Naive B cell (primary cell): Measurements from ENCODE around the gene GALNT9. TPM values are rescaled to one million over a fixed set of nuclear protein-coding genes. Genes with fewer than 3 reads are reported as not detected.
"Not testable (repeated sequence)": the region's sequence is repeated elsewhere in the genome, so short reads cannot be mapped to it uniquely, and the experiment has no call there.

ENCODE experiments used
- ATAC-seq, 2 donors: fragments of 150-1000 bp; cut with Tn5 transposase; 2 replicates each; pipeline ENCODE4 v1.10.0; 2021; ENCODE audit warnings: low read depth in 2 of 2, mild to moderate bottlenecking in 2 of 2, moderate library complexity in 2 of 2
- DNase-seq: peaks from one replicate; pipeline ENCODE4 v3.0.0; 2022
- H3K27ac Mint-ChIP-seq, 6 donors: one replicate each; pipeline ENCODE4 v1.8.0; 2020 to 2022; ENCODE audit warnings: mild to moderate bottlenecking in 6 of 6, mixed read lengths in 6 of 6, moderate library complexity in 5 of 6, inconsistent platforms in 2 of 6
- H3K27me3 Mint-ChIP-seq, 3 donors: one replicate each; pipeline ENCODE4 v1.8.0; 2021 to 2022; ENCODE audit warnings: mixed read lengths in 3 of 3, mild to moderate bottlenecking in 1 of 3
- H3K36me3 Mint-ChIP-seq, 2 donors: one replicate each; pipeline ENCODE4 v1.8.0; 2020 to 2022; ENCODE audit warnings: mixed read lengths in 2 of 2, inconsistent platforms in 1 of 2, mild to moderate bottlenecking in 1 of 2
- H3K4me1 Mint-ChIP-seq, 3 donors: one replicate each; pipeline ENCODE4 v1.8.0; 2020 to 2022; ENCODE audit warnings: mixed read lengths in 3 of 3, inconsistent platforms in 1 of 3, mild to moderate bottlenecking in 1 of 3, moderate library complexity in 1 of 3
- H3K4me3 Mint-ChIP-seq, 8 donors: one replicate each; pipeline ENCODE4 v1.8.0; 2020 to 2022; ENCODE audit warnings: mild to moderate bottlenecking in 8 of 8, mixed read lengths in 8 of 8, moderate library complexity in 8 of 8, inconsistent platforms in 2 of 8
- H3K9me3 Mint-ChIP-seq, 7 donors: one replicate each; pipeline ENCODE4 v1.8.0; 2020 to 2022; ENCODE audit warnings: mixed read lengths in 7 of 7, mild to moderate bottlenecking in 5 of 7, inconsistent platforms in 2 of 7, moderate library complexity in 1 of 7
- polyA plus RNA-seq, 6 donors: library from polyadenylated mRNA; unstranded; fragments of 300-500 nt; fragmentation: Illumina TruSeq; gene quantifications; one replicate each; pipeline ENCODE4 v1.2.3, GENCODE V29; 2021; ENCODE audit warnings: low read depth in 6 of 6

Gene GALNT9
- polyA plus RNA-seq, 6 donors from 2014 or later = 0.43 to 3.0 (median 0.74) TPM; not detected in 3

GRCh38 chr12:132257206-132257954 lies 72.0 kb downstream of the GALNT9 start:
- no peaks in the 10 kb centered on the region for H3K9me3 Mint-ChIP-seq
- H3K4me1 Mint-ChIP-seq = peaks cover 0 to 1% (median 0%) of the 10 kb centered on the region in 3 donors
- DNase-seq = no peak
- H3K27me3 Mint-ChIP-seq = peaks cover 0 to 17% (median 14%) of the 10 kb centered on the region in 3 donors
- H3K36me3 Mint-ChIP-seq = no peaks in the 10 kb centered on the region
- no peak for ATAC-seq
- no peak overlapping the region for H3K27ac Mint-ChIP-seq
- no peak overlapping the region for H3K4me3 Mint-ChIP-seq

GRCh38 chr12:132256646-132257045 lies 72.7 kb downstream of the GALNT9 start:
- Mint-ChIP-seq H3K27ac (no peak overlapping the region), H3K36me3 (no peaks in the 10 kb centered on the region), H3K9me3 (no peaks in the 10 kb centered on the region), H3K4me1 (no peaks in the 10 kb centered on the region), H3K4me3 (no peak overlapping the region), H3K27me3 (peaks cover 0 to 13% (median 9%) of the 10 kb centered on the region in 3 donors)
- ATAC-seq = no peak
- DNase-seq = no peak

DNA sequence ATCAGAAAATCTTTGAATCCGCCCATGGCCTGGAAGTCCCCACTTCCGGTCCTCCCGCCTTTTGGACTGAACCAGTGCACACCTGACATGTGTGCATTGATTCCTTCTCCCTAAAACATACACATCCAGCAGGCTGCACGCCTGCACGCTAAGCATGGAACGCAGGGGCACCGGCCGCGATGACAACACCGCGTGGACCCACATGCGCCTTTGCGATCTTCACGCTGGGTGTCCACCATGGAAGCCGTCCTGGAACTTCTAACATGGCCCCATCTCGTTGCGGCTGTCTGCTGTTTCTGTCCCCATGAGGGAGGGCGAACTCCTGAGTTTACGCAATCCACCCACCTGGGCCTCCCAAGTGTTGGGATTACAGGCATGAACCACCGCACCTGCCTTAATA lies 73.7 kb downstream of the GALNT9 start:
- no peak overlapping the region for H3K4me3 Mint-ChIP-seq
- no peaks in the 10 kb centered on the region for H3K9me3 Mint-ChIP-seq
- H3K4me1 Mint-ChIP-seq = no peaks in the 10 kb centered on the region
- H3K36me3 Mint-ChIP-seq = no peaks in the 10 kb centered on the region
- no peak for ATAC-seq
- H3K27me3 Mint-ChIP-seq = peaks cover 0 to 12% (median 9%) of the 10 kb centered on the region in 3 donors
- DNase-seq = no peak
- H3K27ac Mint-ChIP-seq = no peak overlapping the region

GRCh38 chr12:132253698-132254480 lies 75.5 kb downstream of the GALNT9 start:
- Mint-ChIP-seq H3K27me3 (peaks cover 0 to 14% (median 9%) of the 10 kb centered on the region in 3 donors), H3K27ac (peak overlapping the region in 1 of 6 donors; percentile 62), H3K4me1 (peaks cover 0 to 1% (median 0%) of the 10 kb centered on the region in 3 donors), H3K9me3 (no peaks in the 10 kb centered on the region), H3K36me3 (no peaks in the 10 kb centered on the region), H3K4me3 (no peak overlapping the region)
- DNase-seq (no peak), ATAC-seq (no peak)

- H3K36me3 Mint-ChIP-seq, DNase-seq, H3K4me1 Mint-ChIP-seq, H3K9me3 Mint-ChIP-seq, H3K27ac Mint-ChIP-seq, H3K4me3 Mint-ChIP-seq, ATAC-seq: not testable (repeated sequence)
- peaks cover 3 to 12% (median 4%) of the 10 kb centered on the region in 3 donors for H3K27me3 Mint-ChIP-seq
Measured at GRCh38 chr12:132252981-132253380, 76.4 kb downstream of the GALNT9 start.

DNA sequence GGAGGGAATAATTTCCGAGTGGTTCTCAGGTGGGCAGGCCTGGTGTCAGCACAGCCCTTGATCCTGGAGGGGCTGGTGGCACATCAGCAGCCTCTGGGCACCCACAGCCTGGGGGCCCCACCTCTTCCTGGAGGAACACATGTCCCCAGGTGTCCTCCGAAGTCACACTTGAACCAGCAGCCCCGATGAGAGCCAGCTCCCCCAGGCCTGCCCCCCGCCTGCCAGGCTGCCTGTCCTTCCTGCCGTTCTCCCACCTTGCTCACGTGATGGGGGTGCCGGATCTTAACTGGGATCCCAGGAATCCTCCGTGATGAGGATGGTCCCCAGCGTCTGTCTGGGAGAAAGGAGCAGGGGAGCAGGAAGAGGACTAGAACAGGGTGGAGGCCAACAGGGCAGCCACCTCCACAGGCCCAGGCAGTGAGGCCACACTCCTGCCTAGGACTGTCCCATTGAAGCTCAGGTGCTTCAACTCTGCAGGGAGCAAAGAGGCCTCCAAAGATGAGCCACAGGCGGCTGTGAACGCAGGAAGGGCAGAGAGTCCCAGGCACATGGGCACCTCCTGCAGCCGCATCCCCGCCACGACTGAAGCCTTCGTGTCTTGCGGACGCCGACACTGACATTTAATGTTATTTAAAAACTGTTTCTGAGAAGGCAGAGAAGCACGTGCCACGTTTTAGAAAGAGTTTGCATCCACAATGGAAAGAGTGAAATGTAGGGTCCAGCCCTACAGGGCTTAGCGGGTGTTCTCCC lies 77.5 kb downstream of the GALNT9 start:
- no peak for DNase-seq
- ATAC-seq = no peak
- H3K27me3 Mint-ChIP-seq = peaks cover 3 to 12% (median 9%) of the 10 kb centered on the region in 3 donors
- peaks cover 0 to 7% (median 0%) of the 10 kb centered on the region in 3 donors for H3K4me1 Mint-ChIP-seq
- H3K9me3 Mint-ChIP-seq = no peaks in the 10 kb centered on the region
- H3K36me3 Mint-ChIP-seq = no peaks in the 10 kb centered on the region
- H3K4me3 Mint-ChIP-seq = no peak overlapping the region
- no peak overlapping the region for H3K27ac Mint-ChIP-seq

- H3K4me1 Mint-ChIP-seq = peaks cover 0 to 7% (median 0%) of the 10 kb centered on the region in 3 donors
- peaks cover 3 to 12% (median 9%) of the 10 kb centered on the region in 3 donors for H3K27me3 Mint-ChIP-seq
- ATAC-seq = no peak
- H3K4me3 Mint-ChIP-seq = no peak overlapping the region
- H3K27ac Mint-ChIP-seq = no peak overlapping the region
- no peaks in the 10 kb centered on the region for H3K36me3 Mint-ChIP-seq
- no peaks in the 10 kb centered on the region for H3K9me3 Mint-ChIP-seq
- no peak for DNase-seq
Measured at GRCh38 chr12:132251310-132251709, 78.1 kb downstream of the GALNT9 start.

DNA sequence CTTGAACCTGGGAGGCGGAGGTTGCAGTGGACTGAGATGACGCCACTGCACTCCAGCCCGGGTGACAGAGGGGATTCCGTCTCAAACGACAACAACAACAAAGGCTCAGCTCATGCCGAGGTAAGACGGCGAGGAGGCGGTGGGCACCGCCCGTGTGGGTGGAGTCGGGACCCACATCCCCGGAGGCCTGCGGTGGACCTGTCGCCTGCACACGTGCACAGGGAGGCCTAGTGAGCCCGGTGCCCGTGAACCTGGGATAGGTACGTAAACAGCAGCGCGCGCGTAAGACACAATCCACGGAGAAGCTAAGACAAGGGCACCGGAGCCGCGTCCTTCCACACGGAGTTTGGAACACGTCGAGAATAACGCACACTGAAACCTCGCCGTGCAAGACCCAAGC lies 78.7 kb downstream of the GALNT9 start:
- H3K4me1 Mint-ChIP-seq = peaks cover 0 to 7% (median 0%) of the 10 kb centered on the region in 3 donors
- H3K27ac Mint-ChIP-seq = no peak overlapping the region
- H3K9me3 Mint-ChIP-seq = no peaks in the 10 kb centered on the region
- H3K4me3 Mint-ChIP-seq = no peak overlapping the region
- DNase-seq (no peak), ATAC-seq (no peak)
- peaks cover 3 to 12% (median 9%) of the 10 kb centered on the region in 3 donors for H3K27me3 Mint-ChIP-seq
- no peaks in the 10 kb centered on the region for H3K36me3 Mint-ChIP-seq

GRCh38 chr12:132249689-132250478 lies 79.5 kb downstream of the GALNT9 start:
- H3K4me3 Mint-ChIP-seq = peak overlapping the region in 1 of 8 donors; percentile 80
- H3K27ac Mint-ChIP-seq = no peak overlapping the region
- ATAC-seq (no peak), DNase-seq (no peak)
- peaks cover 3 to 12% (median 9%) of the 10 kb centered on the region in 3 donors for H3K27me3 Mint-ChIP-seq
- no peaks in the 10 kb centered on the region for H3K9me3 Mint-ChIP-seq
- H3K4me1 Mint-ChIP-seq = peaks cover 0 to 7% (median 0%) of the 10 kb centered on the region in 3 donors
- H3K36me3 Mint-ChIP-seq = no peaks in the 10 kb centered on the region

GRCh38 chr12:132248453-132249167 lies 80.8 kb downstream of the GALNT9 start:
- Mint-ChIP-seq H3K27me3 (peaks cover 3 to 12% (median 9%) of the 10 kb centered on the region in 3 donors), H3K4me3 (no peak overlapping the region), H3K27ac (peak overlapping the region in 1 of 6 donors; percentile 26), H3K4me1 (peaks cover 4 to 11% (median 4%) of the 10 kb centered on the region in 3 donors), H3K36me3 (no peaks in the 10 kb centered on the region), H3K9me3 (peaks cover 0 to 4% (median 0%) of the 10 kb centered on the region in 7 donors)
- ATAC-seq (no peak), DNase-seq (no peak)

- H3K9me3 Mint-ChIP-seq = peaks cover 0 to 6% (median 0%) of the 10 kb centered on the region in 7 donors
- DNase-seq = no peak
- ATAC-seq = no peak
- H3K4me3 Mint-ChIP-seq = no peak overlapping the region
- H3K27ac Mint-ChIP-seq = peak overlapping the region in 1 of 6 donors; percentile 69
- H3K4me1 Mint-ChIP-seq = peaks cover 8 to 14% (median 8%) of the 10 kb centered on the region in 3 donors
- no peaks in the 10 kb centered on the region for H3K36me3 Mint-ChIP-seq
- H3K27me3 Mint-ChIP-seq = peaks cover 3 to 12% (median 9%) of the 10 kb centered on the region in 3 donors
Measured at GRCh38 chr12:132247718-132248452, 81.5 kb downstream of the GALNT9 start.
